Upper lobe of left lung (tissue), 6 donors: ENCODE data around the gene ALDOB. TPM values are rescaled to one million over a fixed set of nuclear protein-coding genes. Genes with fewer than 3 reads are reported as not detected.

Source experiments
- ATAC-seq, 2 donors: fragments of 200-7000 bp; cut with Tn5 transposase; one replicate each; pipeline ENCODE4 v1.9.1; 2022; ENCODE audit warnings: mild to moderate bottlenecking in 2 of 2, moderate library complexity in 2 of 2; ENCODE audit not compliant: low FRiP score in 2 of 2
- DNase-seq, 2 donors: peaks; one replicate each; pipeline ENCODE4 v3.0.0-alpha.2; 2019 to 2020
- H3K27ac ChIP-seq, 4 donors: fragments of 200-600 bp; sonication (generic); one replicate each; pipeline ENCODE4 v1.5.1; 2016 to 2019
- H3K27me3 ChIP-seq, 4 donors: fragments of 200-600 bp; sonication (generic); one replicate each; pipeline ENCODE4 v1.5.1; 2017 to 2019
- H3K36me3 ChIP-seq, 4 donors: fragments of 200-600 bp; sonication (generic); one replicate each; pipeline ENCODE4 v1.5.1; 2016 to 2019
- H3K4me1 ChIP-seq, 4 donors: fragments of 200-600 bp; sonication (generic); one replicate each; pipeline ENCODE4 v1.5.1; 2018 to 2019
- H3K4me3 ChIP-seq, 4 donors: fragments of 200-600 bp; sonication (generic); one replicate each; pipeline ENCODE4 v1.5.1; 2017 to 2019; ENCODE audit warnings: mild to moderate bottlenecking in 2 of 4, moderate library complexity in 1 of 4
- H3K9me3 ChIP-seq, 4 donors: fragments of 200-600 bp; sonication (generic); one replicate each; pipeline ENCODE4 v1.5.1; 2018 to 2019
- CTCF ChIP-seq, 6 experiments: fragments of 450-650 bp in 4 of 6; fragments of 200-600 bp in 2 of 6; sonication (generic) in 2 of 6; IDR thresholded peaks; one replicate each; pipeline ENCODE4 v1.5.1; 2016 to 2019; ENCODE audit warnings: antibody characterized with exemption in 6 of 6
- EP300 ChIP-seq, 4 donors: sonication (generic); formaldehyde crosslinking; IDR thresholded peaks; one replicate each; pipeline ENCODE4 v1.5.1; 2017; ENCODE audit warnings: antibody characterized with exemption in 4 of 4, control low read depth in 2 of 4
- POLR2A ChIP-seq, 4 donors: fragments of 450-650 bp; IDR thresholded peaks; one replicate each; pipeline ENCODE4 v1.5.1; 2016 to 2017; ENCODE audit warnings: antibody characterized with exemption in 4 of 4, mild to moderate bottlenecking in 2 of 4
- POLR2AphosphoS5 ChIP-seq, 2 donors: sonication (generic); formaldehyde crosslinking; IDR thresholded peaks; one replicate each; pipeline ENCODE4 v1.5.1; 2017; ENCODE audit warnings: antibody characterized with exemption in 2 of 2
- WGBS, 2 donors: methylation state at CpG; one replicate each; pipeline ENCODE4 v1.1.5; 2017 to 2018; 5-methylcytosine and 5-hydroxymethylcytosine counted together
- total RNA-seq, 6 donors: library from RNA; depleted of rRNA in 4 of 6; stranded (reverse); fragments of >200 nt in 4 of 6; gene quantifications; one replicate each; pipeline versions ENCODE4 v1.1.0 to v1.2.1, GENCODE V29; 2016 to 2021
- donor health status: DM: no; HTN: no; CAD: no; lungs with moderate emphysema.
- donor health status: DM: no; HTN: yes; CAD: no; lungs with severe emphysema.

ALDOB gene
- total RNA-seq, 6 donors from 2014 or later: 1.3 to 1.8 TPM; not detected in 4

GRCh38 chr9:101399643-101399970, 36.0 kb downstream of the ALDOB start:
- Histone ChIP-seq H3K4me1 (peaks cover 24 to 37% (median 35%) of the 10 kb centered on the region in 4 donors), H3K27ac (peak overlapping the region; percentile 88 to 95 (median 92)), H3K4me3 (peak overlapping the region; percentile 54 to 86 (median 66)), H3K27me3 (no peaks in the 10 kb centered on the region), H3K9me3 (peaks cover 7 to 17% (median 14%) of the 10 kb centered on the region in 4 donors), H3K36me3 (peaks cover 23 to 45% (median 41%) of the 10 kb centered on the region in 4 donors)
- no peak for TF ChIP-seq EP300 (IDR thresholded peaks at IDR 0.05)
- no peak for TF ChIP-seq POLR2A (IDR thresholded peaks at IDR 0.05)
- no peak for TF ChIP-seq POLR2AphosphoS5 (IDR thresholded peaks at IDR 0.05)
- TF ChIP-seq CTCF (IDR thresholded peaks at IDR 0.05): no peak
- DNase-seq: no peak
- 4 to 8% methylated on average over 2 of the region's 2 CpGs for WGBS, 2 donors
- no peak for ATAC-seq

DNA sequence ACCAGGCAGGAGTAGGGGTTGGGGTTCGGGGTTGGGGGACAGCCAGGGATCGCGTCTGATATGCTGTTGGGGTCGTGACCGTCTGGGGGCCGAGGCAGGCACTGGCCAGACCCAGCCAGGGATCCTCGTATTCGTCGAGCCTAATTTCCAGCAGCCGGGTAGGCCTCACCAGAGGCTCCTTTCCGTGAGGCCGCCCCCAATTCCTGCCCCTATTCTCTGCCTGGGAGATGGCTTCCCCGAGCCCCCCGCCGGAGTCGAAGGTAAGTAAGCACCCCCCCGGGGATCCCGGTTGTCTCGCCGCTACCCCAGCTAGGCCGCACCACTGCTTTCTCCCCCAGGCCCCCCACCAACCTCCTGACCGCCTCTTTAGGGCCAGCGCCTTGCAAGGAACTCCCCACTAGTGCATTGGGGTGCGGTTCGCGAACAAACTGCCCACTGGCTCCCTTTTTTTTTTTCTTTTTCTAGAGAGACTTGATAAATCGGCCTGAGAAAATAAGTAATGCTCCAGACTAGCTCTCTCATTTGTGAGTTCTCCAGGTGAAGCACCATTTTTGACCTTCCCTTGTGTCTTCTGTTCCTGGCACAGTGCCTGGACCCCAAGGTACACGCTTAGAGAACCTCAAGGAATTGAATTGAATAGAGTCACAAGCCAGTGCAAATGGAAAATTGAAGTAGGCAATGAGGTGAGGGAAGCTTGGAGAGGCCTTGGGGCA, 36.5 kb downstream of the ALDOB start:
- Histone ChIP-seq H3K27me3 (no peaks in the 10 kb centered on the region), H3K4me1 (peaks cover 24 to 37% (median 35%) of the 10 kb centered on the region in 4 donors), H3K4me3 (peak overlapping the region; percentile 54 to 86 (median 66)), H3K36me3 (peaks cover 18 to 40% (median 36%) of the 10 kb centered on the region in 4 donors), H3K9me3 (peaks cover 3 to 12% (median 9%) of the 10 kb centered on the region in 4 donors), H3K27ac (peak overlapping the region; percentile 88 to 95 (median 92))
- no peak for DNase-seq
- peak; percentile 41 to 54 for ATAC-seq
- TF ChIP-seq POLR2A (IDR thresholded peaks at IDR 0.05) (no peak), POLR2AphosphoS5 (IDR thresholded peaks at IDR 0.05) (no peak), EP300 (IDR thresholded peaks at IDR 0.05) (no peak), CTCF (IDR thresholded peaks at IDR 0.05) (no peak)
- 1 to 6% methylated on average over 6 to 22 of the region's 28 CpGs for WGBS, 2 donors

DNA sequence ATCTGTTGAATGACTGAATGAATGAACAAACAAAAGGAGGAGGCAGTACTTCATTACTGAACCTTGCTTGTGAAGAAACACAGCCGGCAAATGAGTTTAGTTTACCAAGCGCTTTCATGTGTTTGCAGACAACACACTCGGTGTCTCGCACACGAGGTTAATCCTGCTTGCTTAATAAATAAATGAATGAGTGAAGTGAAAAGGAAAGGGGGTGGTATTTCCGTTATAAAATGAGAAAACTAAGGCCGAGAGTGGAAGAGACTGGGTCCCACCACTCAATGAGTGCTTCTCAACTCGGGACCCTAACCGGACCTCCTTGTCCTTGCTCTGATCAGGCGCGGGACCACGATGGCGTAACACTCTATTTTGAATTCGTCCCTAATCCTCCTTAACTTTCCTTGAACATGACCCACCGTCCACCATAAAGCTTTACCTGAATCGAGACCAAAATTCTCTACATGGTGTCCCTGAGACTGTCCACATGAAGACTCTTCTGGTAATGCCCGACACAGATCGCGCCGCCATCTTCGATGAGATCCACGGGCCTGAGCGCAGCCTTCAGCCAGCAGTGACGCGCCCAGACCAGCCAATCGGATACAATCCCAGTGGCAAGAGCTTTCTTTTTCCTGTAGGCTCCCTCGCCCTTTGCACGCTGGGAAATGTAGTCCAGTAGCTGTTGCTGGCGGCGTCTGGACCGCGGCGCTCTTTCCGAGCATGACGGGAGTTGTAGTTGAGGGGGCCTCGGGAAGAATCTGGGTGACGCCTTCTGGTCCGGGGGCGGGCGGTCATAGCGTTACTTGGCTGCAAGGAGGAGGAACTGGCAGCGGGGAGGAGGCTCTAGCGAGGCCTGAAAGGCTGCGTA, 37.3 kb downstream of the ALDOB start, which contains the start of the genes MRPL50 and ZNF189:
TSS of gene MRPL50 (minus strand) at position 551 of the 862 bp plus-strand sequence. CDS start at position 525, 26 bp downstream.
TSS of gene ZNF189 (plus strand) at position 784 of the 862 bp plus-strand sequence. CDS start 306 bp downstream, outside the sequence.
- Histone ChIP-seq H3K4me1 (peaks cover 24 to 37% (median 35%) of the 10 kb centered on the region in 4 donors), H3K27me3 (no peaks in the 10 kb centered on the region), H3K9me3 (peaks cover 0 to 5% (median 1%) of the 10 kb centered on the region in 4 donors), H3K27ac (peak within 1 kb of the TSS; percentile 88 to 95 (median 92)), H3K36me3 (peaks cover 11 to 32% (median 28%) of the 10 kb centered on the region in 4 donors), H3K4me3 (peak within 1 kb of the TSS; percentile 55 to 86 (median 68))
- DNase-seq (peak; percentile 93 to 100), ATAC-seq (peak; percentile 99 to 100)
- TF ChIP-seq POLR2AphosphoS5 (IDR thresholded peaks at IDR 0.05): peak; percentile 89 to 92
- TF ChIP-seq CTCF (IDR thresholded peaks at IDR 0.05): no peak
- TF ChIP-seq EP300 (IDR thresholded peaks at IDR 0.05): no peak
- TF ChIP-seq POLR2A (IDR thresholded peaks at IDR 0.05): peak in 3 of 4 donors; percentile 84 to 86 (median 85)
- 0% methylated on average over 33 to 39 of the region's 44 CpGs for WGBS, 2 donors

- peaks cover 6 to 26% (median 22%) of the 10 kb centered on the region in 4 donors for H3K36me3 ChIP-seq
- no peak for TF ChIP-seq CTCF (IDR thresholded peaks at IDR 0.05)
- DNase-seq (no peak), ATAC-seq (no peak)
- H3K27me3 ChIP-seq: no peaks in the 10 kb centered on the region
- 9 to 12% methylated on average over 4 of the region's 4 CpGs for WGBS, 2 donors
- no peaks in the 10 kb centered on the region for H3K9me3 ChIP-seq
- H3K4me1 ChIP-seq: peaks cover 24 to 37% (median 35%) of the 10 kb centered on the region in 4 donors
- peak overlapping the region in 3 of 4 donors; percentile 55 to 86 (median 78) for H3K4me3 ChIP-seq
- H3K27ac ChIP-seq: peak overlapping the region; percentile 88 to 95 (median 92)
These were observed 37.9 kb downstream of the ALDOB start for GRCh38 chr9:101397746-101398067.
